ENCODE data around the gene TDG. TPM values are rescaled to one million over a fixed set of nuclear protein-coding genes. Genes with fewer than 3 reads are reported as not detected.

TDG gene
- total and polyA plus RNA-seq, 2 donors (not counting 3 experiments of a cell fraction or from before 2014, with no cell fraction given), result 17.6 to 36.8 TPM

GRCh38 chr12:104006929-104007328 is 41.3 kb downstream of the TDG start:
- H3K4me3 ChIP-seq (replicated peaks in 1 of 3; ENCODE audit: insufficient read depth in 1 of 3, low read depth in 1 of 3, low read length in 3 of 3), result no peak overlapping the region
- DNase-seq (ENCODE audit: low read depth, low spot score) (peak; percentile 63), FAIRE-seq (no peak)
- no peak overlapping the region for H2AFZ ChIP-seq (ENCODE audit: low read depth, low read length)
- no TSS peak for BruUV-seq (replicated peaks)
- ChIA-PET CTCF (interaction anchor here (0.7 kb wide), 1 partner anchor 8 kb away, joined by 3 read pairs; no protein-coding TSS in a partner anchor), POLR2A (interaction anchor here (0.7 kb wide), 1 partner anchor 860 kb away, joined by 4 read pairs; no protein-coding TSS in a partner anchor)
- H3K4me1 ChIP-seq (ENCODE audit: control insufficient read depth, extremely low read depth, insufficient read depth, low read length), result peaks cover 23% of the 10 kb centered on the region
- dilution Hi-C loops (cut with MboI; ENCODE audit: extremely low pct_ligation_motif_present, low sequenced_read_pairs), result no loop called here
- no peaks in the 10 kb centered on the region for H3K9me3 ChIP-seq (replicated peaks; ENCODE audit: control insufficient read depth, insufficient read depth, low read length)
- no peaks in the 10 kb centered on the region for H4K20me1 ChIP-seq (replicated peaks; ENCODE audit: control insufficient read depth, extremely low read depth, insufficient read depth, low read length)
- H3K36me3 ChIP-seq (ENCODE audit: control insufficient read depth in 2 of 2, extremely low read depth in 1 of 2, insufficient read depth in 2 of 2, low read length in 2 of 2), result no peaks in the 10 kb centered on the region
- H3K4me2 ChIP-seq (ENCODE audit: insufficient read depth, low read length), result peak overlapping the region; percentile 47
- TF ChIP-seq JUN (IDR thresholded peaks at IDR 0.05; ENCODE audit: borderline replicate concordance, insufficient read depth, insufficient read length, low read depth) (peak; percentile 32), POLR2A (IDR thresholded peaks at IDR 0.05; ENCODE audit: low read depth, low read length) (no peak), FOS (IDR thresholded peaks at IDR 0.05; ENCODE audit: borderline replicate concordance, insufficient read depth, low read length) (peak; percentile 34)
- intact Hi-C loops (cut with micrococcal nuclease), result no loop called here
- H3K9me1 ChIP-seq (replicated peaks; ENCODE audit: control insufficient read depth, extremely low read depth, insufficient read depth, low read length), result no peaks in the 10 kb centered on the region
- no peaks in the 10 kb centered on the region for H3K79me2 ChIP-seq (ENCODE audit: control insufficient read depth, insufficient read depth, low read length)
- no peak overlapping the region for H3K9ac ChIP-seq (replicated peaks; ENCODE audit: extremely low read depth, insufficient read depth, low read length)
- H3K27ac ChIP-seq (ENCODE audit: insufficient read depth, low read depth, low read length), result no peak overlapping the region
- peaks cover 0 to 6% of the 10 kb centered on the region in 2 experiments for H3K27me3 ChIP-seq (ENCODE audit: control insufficient read depth in 2 of 2, insufficient read depth in 2 of 2, low read length in 2 of 2)

GRCh38 chr12:104010121-104010520 is 44.4 kb downstream of the TDG start:
- ChIA-PET POLR2A (no interaction called here), CTCF (no interaction called here)
- Histone ChIP-seq H3K4me2 (ENCODE audit: insufficient read depth, low read length) (no peak overlapping the region), H3K9me3 (replicated peaks; ENCODE audit: control insufficient read depth, insufficient read depth, low read length) (no peaks in the 10 kb centered on the region), H4K20me1 (replicated peaks; ENCODE audit: control insufficient read depth, extremely low read depth, insufficient read depth, low read length) (no peaks in the 10 kb centered on the region), H3K79me2 (ENCODE audit: control insufficient read depth, insufficient read depth, low read length) (no peaks in the 10 kb centered on the region), H3K36me3 (ENCODE audit: control insufficient read depth in 2 of 2, extremely low read depth in 1 of 2, insufficient read depth in 2 of 2, low read length in 2 of 2) (no peaks in the 10 kb centered on the region), H3K4me1 (ENCODE audit: control insufficient read depth, extremely low read depth, insufficient read depth, low read length) (peaks cover 23% of the 10 kb centered on the region), H2AFZ (ENCODE audit: low read depth, low read length) (no peak overlapping the region), H3K27me3 (ENCODE audit: control insufficient read depth in 2 of 2, insufficient read depth in 2 of 2, low read length in 2 of 2) (no peaks in the 10 kb centered on the region), H3K9ac (replicated peaks; ENCODE audit: extremely low read depth, insufficient read depth, low read length) (no peak overlapping the region), H3K9me1 (replicated peaks; ENCODE audit: control insufficient read depth, extremely low read depth, insufficient read depth, low read length) (no peaks in the 10 kb centered on the region), H3K4me3 (replicated peaks in 1 of 3; ENCODE audit: insufficient read depth in 1 of 3, low read depth in 1 of 3, low read length in 3 of 3) (no peak overlapping the region), H3K27ac (ENCODE audit: insufficient read depth, low read depth, low read length) (no peak overlapping the region)
- no peak for DNase-seq (ENCODE audit: low read depth, low spot score)
- intact Hi-C loops (cut with micrococcal nuclease) (no loop called here), dilution Hi-C loops (cut with MboI; ENCODE audit: extremely low pct_ligation_motif_present, low sequenced_read_pairs) (no loop called here)
- no TSS peak for BruUV-seq (replicated peaks)
- TF ChIP-seq FOS (IDR thresholded peaks at IDR 0.05; ENCODE audit: borderline replicate concordance, insufficient read depth, low read length) (no peak), EZH2 (IDR thresholded peaks at IDR 0.05; ENCODE audit: borderline replicate concordance, low read depth, low read length, severe bottlenecking) (no peak), JUN (IDR thresholded peaks at IDR 0.05; ENCODE audit: borderline replicate concordance, insufficient read depth, insufficient read length, low read depth) (no peak), GATA2 (IDR thresholded peaks at IDR 0.05; ENCODE audit: insufficient read depth, insufficient read length, low read depth, low read length) (no peak), MAX (IDR thresholded peaks at IDR 0.05; ENCODE audit: insufficient read depth, insufficient read length) (no peak), MYC (IDR thresholded peaks at IDR 0.05; ENCODE audit: low read depth, low read length) (no peak), POLR2A (IDR thresholded peaks at IDR 0.05; ENCODE audit: low read depth, low read length) (no peak), CTCF (IDR thresholded peaks at IDR 0.05; ENCODE audit: extremely low read depth in 1 of 2, insufficient read depth in 1 of 2, low read depth in 1 of 2, low read length in 2 of 2) (no peak), POLR2AphosphoS5 (IDR thresholded peaks at IDR 0.05; ENCODE audit: insufficient read depth, low read depth, low read length) (no peak)
- no peak for FAIRE-seq

All from endothelial cell of umbilical vein (primary cell).